Myocyte (in vitro differentiated cells): Measurements from ENCODE around the gene ANGPT4. TPM values are rescaled to one million over a fixed set of nuclear protein-coding genes. Genes with fewer than 3 reads are reported as not detected.
"Not testable (repeated sequence)": the region's sequence is repeated elsewhere in the genome, so short reads cannot be mapped to it uniquely, and the experiment has no call there.

Source experiments
- DNase-seq: peaks from one replicate; pipeline ENCODE4 v3.0.0-alpha.2; 2012; ENCODE audit warnings: low read depth
- total RNA-seq: library from RNA; depleted of rRNA; stranded (reverse); fragments of >200 nt; gene quantifications from 2 replicates; pipeline ENCODE4 v1.2.3, GENCODE V29; 2014

The ANGPT4 gene
- total RNA-seq, 1 donor from 2014 or later, result not detected

- no peak for DNase-seq
Observed at GRCh38 chr20:828987-829386, 87.1 kb downstream of the ANGPT4 start.

- DNase-seq, result not testable (repeated sequence)
Observed at GRCh38 chr20:827981-828380, 88.2 kb downstream of the ANGPT4 start.

GRCh38 chr20:826695-827323 lies 89.3 kb downstream of the ANGPT4 start:
- DNase-seq, result no peak

GRCh38 chr20:825710-826421 lies 90.3 kb downstream of the ANGPT4 start:
- DNase-seq, result peak; percentile 95

GRCh38 chr20:824916-825315 lies 91.2 kb downstream of the ANGPT4 start:
- DNase-seq, result no peak

- no peak for DNase-seq
Observed at GRCh38 chr20:824490-824889, 91.6 kb downstream of the ANGPT4 start.

GRCh38 chr20:823574-823902 lies 92.6 kb downstream of the ANGPT4 start:
- peak; percentile 41 for DNase-seq

GRCh38 chr20:822651-823573 lies 93.2 kb downstream of the ANGPT4 start:
- no peak for DNase-seq

- no peak for DNase-seq
Observed at GRCh38 chr20:821731-822065, 94.4 kb downstream of the ANGPT4 start.

- peak; percentile 39 for DNase-seq
Observed at GRCh38 chr20:821046-821730, 94.9 kb downstream of the ANGPT4 start.

GRCh38 chr20:820323-820953 lies 95.7 kb downstream of the ANGPT4 start:
- DNase-seq, result no peak

Other genes starting within 250 kb of the ANGPT4 start
- not detected in 2 replicates for gene SCRT2, start 240.5 kb downstream of the ANGPT4 start, total RNA-seq
- gene SLC52A3, start 147.8 kb downstream of the ANGPT4 start, total RNA-seq, result not detected in 2 replicates
- gene FAM110A, start 82.6 kb downstream of the ANGPT4 start, total RNA-seq, result 0.29 and 1.2 TPM in 2 replicates
- not detected in 2 replicates for gene RSPO4, start 86.0 kb upstream of the ANGPT4 start, total RNA-seq
- 126 and 131 TPM in 2 replicates for gene PSMF1, start 202.3 kb upstream of the ANGPT4 start, total RNA-seq